Mesothelial cell of epicardium (in vitro differentiated cells): ENCODE data around the gene RAET1L. TPM values are rescaled to one million over a fixed set of nuclear protein-coding genes. Genes with fewer than 3 reads are reported as not detected.
"Not testable (repeated sequence)": the region's sequence is repeated elsewhere in the genome, so short reads cannot be mapped to it uniquely, and the experiment has no call there.

Source experiments
- DNase-seq, 2 experiments: peaks; one replicate each; pipeline ENCODE4 v3.0.0; 2021; ENCODE audit warnings: low spot score in 2 of 2; ENCODE audit not compliant: unreplicated experiment in 2 of 2
- H3K27ac Mint-ChIP-seq: 2 replicates; pipeline ENCODE4 v1.8.0; 2021; ENCODE audit warnings: mixed read lengths
- H3K27me3 Mint-ChIP-seq: 2 replicates; pipeline ENCODE4 v1.8.0; 2021; ENCODE audit warnings: low read depth, mixed read lengths
- H3K36me3 Mint-ChIP-seq: 2 replicates; pipeline ENCODE4 v1.8.0; 2021; ENCODE audit warnings: mixed read lengths
- H3K4me1 Mint-ChIP-seq: 2 replicates; pipeline ENCODE4 v1.8.0; 2021; ENCODE audit warnings: mixed read lengths
- H3K4me3 Mint-ChIP-seq: 2 replicates; pipeline ENCODE4 v1.8.0; 2021; ENCODE audit warnings: mild to moderate bottlenecking, moderate library complexity, mixed read lengths
- H3K9me3 Mint-ChIP-seq: 2 replicates; pipeline ENCODE4 v1.8.0; 2021; ENCODE audit warnings: mixed read lengths
- total RNA-seq: library from RNA; stranded (reverse); gene quantifications from 3 replicates; pipeline ENCODE4 v1.2.1, GENCODE V29; 2021
- TF ChIP-seq, protein P1 (sequence below): fragments of 200-600 bp; sonication (generic); IDR thresholded peaks from one replicate; pipeline ENCODE4 v1.5.0; 2021; ENCODE audit warnings: antibody characterized with exemption; ENCODE audit not compliant: unreplicated experiment

Gene RAET1L
- total RNA-seq, 1 donor from 2014 or later, result not detected

DNA sequence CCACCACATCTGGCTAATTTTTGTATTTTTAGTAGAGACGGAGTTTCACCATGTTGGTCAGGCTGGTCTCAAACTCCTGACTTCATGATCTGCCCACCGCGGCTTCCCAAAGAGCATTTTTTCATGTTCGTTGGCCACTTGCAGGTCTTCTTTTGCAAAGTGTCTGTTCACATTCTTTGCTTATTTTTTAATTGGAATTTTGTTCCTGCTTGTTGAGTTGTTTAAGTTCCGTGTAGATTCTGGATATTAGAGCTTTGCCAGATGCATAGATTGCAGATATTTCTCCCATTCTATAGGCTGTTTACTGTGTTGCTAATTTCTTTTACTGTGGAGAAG, 8.2 kb downstream of the RAET1L start:
- peaks cover 83% of the 10 kb centered on the region for H3K27me3 Mint-ChIP-seq
- TF ChIP-seq, protein P1, sequence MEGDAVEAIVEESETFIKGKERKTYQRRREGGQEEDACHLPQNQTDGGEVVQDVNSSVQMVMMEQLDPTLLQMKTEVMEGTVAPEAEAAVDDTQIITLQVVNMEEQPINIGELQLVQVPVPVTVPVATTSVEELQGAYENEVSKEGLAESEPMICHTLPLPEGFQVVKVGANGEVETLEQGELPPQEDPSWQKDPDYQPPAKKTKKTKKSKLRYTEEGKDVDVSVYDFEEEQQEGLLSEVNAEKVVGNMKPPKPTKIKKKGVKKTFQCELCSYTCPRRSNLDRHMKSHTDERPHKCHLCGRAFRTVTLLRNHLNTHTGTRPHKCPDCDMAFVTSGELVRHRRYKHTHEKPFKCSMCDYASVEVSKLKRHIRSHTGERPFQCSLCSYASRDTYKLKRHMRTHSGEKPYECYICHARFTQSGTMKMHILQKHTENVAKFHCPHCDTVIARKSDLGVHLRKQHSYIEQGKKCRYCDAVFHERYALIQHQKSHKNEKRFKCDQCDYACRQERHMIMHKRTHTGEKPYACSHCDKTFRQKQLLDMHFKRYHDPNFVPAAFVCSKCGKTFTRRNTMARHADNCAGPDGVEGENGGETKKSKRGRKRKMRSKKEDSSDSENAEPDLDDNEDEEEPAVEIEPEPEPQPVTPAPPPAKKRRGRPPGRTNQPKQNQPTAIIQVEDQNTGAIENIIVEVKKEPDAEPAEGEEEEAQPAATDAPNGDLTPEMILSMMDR, result peak; percentile 45
- not testable (repeated sequence) for H3K36me3 Mint-ChIP-seq, H3K4me3 Mint-ChIP-seq, H3K4me1 Mint-ChIP-seq, H3K27ac Mint-ChIP-seq, H3K9me3 Mint-ChIP-seq, DNase-seq

DNA sequence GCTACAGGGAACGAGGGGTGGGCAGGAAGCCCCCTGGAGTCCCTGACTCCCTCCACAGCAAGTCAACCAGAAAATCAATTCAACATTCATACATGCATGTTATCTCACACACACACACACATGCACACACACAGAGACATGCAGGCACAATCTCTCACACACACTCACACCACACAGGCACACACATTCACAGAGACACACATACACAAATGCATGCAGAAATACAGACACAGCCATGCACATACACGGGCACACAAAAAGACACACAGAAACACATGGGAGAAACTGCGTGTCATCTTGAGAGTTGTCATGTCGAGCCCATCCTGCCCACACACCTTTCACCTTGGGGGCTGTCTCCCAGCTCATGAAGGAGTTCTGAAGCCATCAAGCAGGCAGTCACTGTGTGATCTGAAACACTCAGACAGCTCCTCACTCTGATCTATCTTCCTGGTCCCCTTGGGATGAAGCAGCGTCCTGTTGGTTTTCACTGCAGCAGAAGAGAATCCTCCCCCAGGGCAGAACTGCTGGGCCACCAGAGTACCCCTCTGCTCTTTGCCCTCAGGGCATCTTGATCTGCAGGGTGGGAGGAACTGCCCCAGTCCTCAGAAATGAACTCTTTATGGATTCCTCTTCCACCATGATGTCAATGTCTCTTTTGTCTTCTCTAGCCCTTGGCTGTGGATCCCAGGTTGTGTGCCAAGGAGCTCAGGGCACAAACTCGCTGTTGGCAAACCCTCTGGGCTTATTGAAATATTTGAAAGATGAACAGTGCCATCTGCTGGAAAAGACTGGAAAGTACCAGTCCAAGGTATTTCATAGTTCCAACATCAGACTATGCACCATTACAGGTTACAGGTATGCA, 8.8 kb downstream of the RAET1L start:
- Mint-ChIP-seq H3K4me1 (peaks cover 2% of the 10 kb centered on the region), H3K9me3 (no peaks in the 10 kb centered on the region), H3K4me3 (no peak overlapping the region), H3K27ac (no peak overlapping the region), H3K27me3 (peaks cover 85% of the 10 kb centered on the region), H3K36me3 (no peaks in the 10 kb centered on the region)
- TF ChIP-seq, protein P1, result peak; percentile 75
- no peak for DNase-seq

DNA sequence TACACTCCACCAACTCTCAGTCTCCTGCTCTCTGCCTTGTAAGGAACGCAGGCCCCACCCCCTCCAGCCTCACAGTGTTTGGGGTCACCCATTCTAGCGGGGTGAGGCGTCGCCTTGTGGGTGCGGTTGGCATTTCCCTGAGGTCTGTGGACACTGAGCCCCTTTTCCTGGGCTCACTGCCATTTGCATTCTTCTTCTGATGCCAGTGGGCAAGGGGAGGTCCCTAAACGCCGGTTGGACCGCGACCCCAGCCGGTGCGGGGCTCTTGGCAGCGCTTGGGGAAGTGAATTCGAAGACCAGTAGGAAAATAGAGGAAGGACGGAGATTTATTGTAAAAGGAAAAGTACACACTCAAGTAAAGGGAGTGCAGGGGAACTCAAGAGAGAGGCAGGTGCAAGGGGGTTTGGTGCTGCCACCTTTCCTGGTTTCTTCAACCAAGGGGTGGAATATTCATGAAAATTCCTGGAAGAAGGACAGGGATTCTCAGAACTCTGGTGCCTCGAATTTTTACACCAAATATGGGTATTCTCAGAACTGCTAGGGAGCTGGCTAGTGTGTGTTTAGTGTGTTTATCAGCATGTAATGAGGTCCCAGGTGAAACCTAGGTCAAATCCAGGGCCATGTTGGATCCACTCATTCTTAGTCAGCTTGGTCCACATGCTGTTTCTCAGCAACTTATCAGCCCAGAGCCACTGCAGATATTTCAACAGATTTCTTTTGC, 9.9 kb downstream of the RAET1L start:
- H3K9me3 Mint-ChIP-seq, H3K36me3 Mint-ChIP-seq, DNase-seq, H3K4me1 Mint-ChIP-seq, H3K4me3 Mint-ChIP-seq, H3K27ac Mint-ChIP-seq: not testable (repeated sequence)
- peaks cover 88% of the 10 kb centered on the region for H3K27me3 Mint-ChIP-seq

DNA sequence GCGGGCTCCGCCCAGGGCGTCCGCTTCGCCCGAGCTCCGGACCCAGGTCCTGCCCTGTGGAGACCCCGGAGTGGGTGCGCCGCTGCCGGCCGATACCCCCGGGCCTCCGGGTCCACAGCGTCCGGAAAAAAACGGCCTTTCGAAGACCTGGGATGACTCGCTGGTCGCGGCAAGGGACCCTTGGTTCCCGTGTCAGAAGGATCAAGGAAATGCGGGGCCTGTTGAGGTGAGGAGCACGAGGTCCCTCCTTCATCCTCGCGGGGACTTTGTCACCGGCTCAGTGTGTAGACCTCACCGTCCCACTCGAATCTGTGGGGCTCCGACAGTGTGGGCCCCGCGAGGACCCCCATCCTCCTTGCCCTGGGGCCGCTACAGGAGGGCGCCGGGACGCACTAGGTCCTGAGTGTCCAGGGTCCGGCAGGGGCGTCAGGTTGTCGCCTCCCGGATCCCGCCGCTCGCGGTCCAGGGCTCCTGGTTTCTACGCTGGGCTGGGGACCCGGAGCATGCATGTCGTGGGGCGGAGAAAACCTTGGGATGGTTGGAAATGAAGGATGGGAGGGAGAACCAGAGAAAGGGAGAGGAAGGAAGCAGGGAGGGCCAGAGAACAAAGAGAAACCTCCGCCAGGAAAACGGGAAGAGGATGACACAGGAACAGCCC, 10.6 kb downstream of the RAET1L start:
- not testable (repeated sequence) for H3K9me3 Mint-ChIP-seq, H3K27ac Mint-ChIP-seq, H3K36me3 Mint-ChIP-seq, DNase-seq, H3K4me3 Mint-ChIP-seq, H3K4me1 Mint-ChIP-seq
- H3K27me3 Mint-ChIP-seq, result peaks cover 92% of the 10 kb centered on the region

DNA sequence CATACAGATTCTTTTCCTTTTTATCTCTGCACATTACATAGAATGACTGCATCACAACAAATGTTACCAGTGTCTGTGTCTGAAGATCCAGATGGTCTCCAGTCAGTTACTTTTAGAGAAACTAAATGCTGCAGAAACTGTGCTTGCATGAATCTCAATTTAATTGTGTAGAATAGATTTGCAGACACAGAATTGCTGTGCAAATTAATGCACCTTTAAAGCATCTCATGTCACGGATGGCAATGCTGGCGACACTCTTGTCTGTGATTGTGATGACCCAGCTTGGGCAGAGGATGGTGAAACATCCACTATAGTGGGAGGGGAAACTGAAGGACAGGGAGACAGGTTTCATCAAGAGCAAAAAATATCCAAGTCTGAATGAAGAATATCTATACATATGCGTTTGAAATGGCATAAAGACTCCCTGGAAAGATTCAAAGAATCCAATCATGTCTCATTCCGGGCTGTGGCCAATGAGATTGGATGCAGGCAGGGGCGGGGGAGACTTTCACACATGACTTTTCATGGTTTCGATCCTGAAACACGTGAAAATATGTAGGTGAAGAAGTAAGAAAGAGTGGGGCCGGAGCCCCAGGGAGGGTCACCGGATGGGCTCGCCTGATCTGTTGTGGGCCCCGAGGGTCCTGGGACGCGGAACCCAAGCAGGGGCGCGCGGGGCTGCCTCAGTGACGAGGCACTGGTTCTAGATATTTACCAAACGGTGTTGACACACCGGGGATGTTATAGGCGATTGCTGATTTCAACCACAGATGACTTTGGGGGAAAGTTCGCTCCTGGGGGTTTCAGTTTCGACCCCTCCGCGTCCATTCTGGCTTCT, 11.3 kb downstream of the RAET1L start:
- H3K27ac Mint-ChIP-seq, DNase-seq, H3K36me3 Mint-ChIP-seq, H3K9me3 Mint-ChIP-seq, H3K4me3 Mint-ChIP-seq, H3K4me1 Mint-ChIP-seq: not testable (repeated sequence)
- H3K27me3 Mint-ChIP-seq, result peaks cover 93% of the 10 kb centered on the region

DNA sequence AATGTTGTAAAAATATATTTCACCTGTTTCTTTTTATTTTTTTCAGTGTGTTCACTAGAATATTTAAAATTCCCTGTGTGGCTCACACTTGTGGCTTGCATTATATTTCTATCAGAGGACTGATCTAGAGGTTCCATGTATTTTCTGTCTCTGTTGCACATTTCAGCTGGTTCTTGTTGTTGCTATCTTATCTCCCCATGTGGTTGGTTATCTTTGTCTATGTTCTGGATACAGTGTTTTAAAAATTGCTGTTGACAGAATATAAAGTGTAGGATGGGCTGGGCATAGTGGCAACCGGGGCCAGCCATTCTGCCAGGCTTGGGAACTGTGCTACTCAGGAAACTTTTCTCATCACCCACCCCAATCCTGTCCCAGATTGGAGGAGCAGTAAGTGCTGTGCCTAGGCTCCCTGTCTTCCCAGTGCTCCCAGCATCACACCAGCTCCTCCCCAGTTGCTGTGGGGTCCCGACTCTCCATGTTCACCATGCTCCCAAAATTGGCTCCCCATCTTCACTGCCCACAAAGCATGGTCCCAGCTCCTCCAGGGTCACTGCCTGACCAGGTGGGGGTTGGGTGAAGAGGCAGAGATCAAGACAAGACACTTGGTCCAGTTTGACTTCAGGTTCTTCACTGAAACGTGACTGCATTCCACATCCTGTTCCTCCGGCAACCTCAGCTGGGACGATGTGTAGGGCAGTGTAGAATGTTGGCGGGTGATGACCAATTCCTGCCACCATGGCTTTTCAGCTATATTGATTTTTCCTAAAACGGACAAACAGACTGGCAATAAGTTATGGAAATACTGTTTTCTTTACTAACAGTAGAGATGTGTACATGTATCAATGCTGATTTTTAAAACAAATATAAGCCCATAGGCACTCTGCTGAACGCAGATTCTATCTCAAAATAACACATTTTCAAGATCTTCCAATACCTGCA, 12.2 kb downstream of the RAET1L start:
- not testable (repeated sequence) for H3K4me3 Mint-ChIP-seq, H3K4me1 Mint-ChIP-seq, H3K36me3 Mint-ChIP-seq, DNase-seq, H3K27ac Mint-ChIP-seq, H3K9me3 Mint-ChIP-seq
- peaks cover 93% of the 10 kb centered on the region for H3K27me3 Mint-ChIP-seq
